HG02759 (cell line): Measurements from ENCODE around the gene CYP4F8.
"Not testable (repeated sequence)": the region's sequence is repeated elsewhere in the genome, so short reads cannot be mapped to it uniquely, and the experiment has no call there.

ENCODE experiments used
- ATAC-seq: cut with Tn5 transposase; IDR thresholded peaks from one replicate; pipeline ENCODE4 v1.9.1; 2021; ENCODE audit warnings: mild to moderate bottlenecking, moderate library complexity; ENCODE audit not compliant: unreplicated experiment

Gene CYP4F8, protein sequence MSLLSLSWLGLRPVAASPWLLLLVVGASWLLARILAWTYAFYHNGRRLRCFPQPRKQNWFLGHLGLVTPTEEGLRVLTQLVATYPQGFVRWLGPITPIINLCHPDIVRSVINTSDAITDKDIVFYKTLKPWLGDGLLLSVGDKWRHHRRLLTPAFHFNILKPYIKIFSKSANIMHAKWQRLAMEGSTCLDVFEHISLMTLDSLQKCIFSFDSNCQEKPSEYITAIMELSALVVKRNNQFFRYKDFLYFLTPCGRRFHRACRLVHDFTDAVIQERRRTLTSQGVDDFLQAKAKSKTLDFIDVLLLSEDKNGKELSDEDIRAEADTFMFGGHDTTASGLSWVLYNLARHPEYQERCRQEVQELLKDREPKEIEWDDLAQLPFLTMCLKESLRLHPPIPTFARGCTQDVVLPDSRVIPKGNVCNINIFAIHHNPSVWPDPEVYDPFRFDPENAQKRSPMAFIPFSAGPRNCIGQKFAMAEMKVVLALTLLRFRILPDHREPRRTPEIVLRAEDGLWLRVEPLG

GRCh38 chr19:15614507-15615379 lies at the start of gene CYP4F8:
TSS of gene CYP4F8 (plus strand) at chr19:15615218. CDS start at chr19:15615617, 399 bp downstream.
- no peak for ATAC-seq

GRCh38 chr19:15570420-15570819 lies 44.6 kb upstream of the CYP4F8 start:
- no peak for ATAC-seq

GRCh38 chr19:15575406-15575805 lies 39.6 kb upstream of the CYP4F8 start:
- no peak for ATAC-seq

DNA sequence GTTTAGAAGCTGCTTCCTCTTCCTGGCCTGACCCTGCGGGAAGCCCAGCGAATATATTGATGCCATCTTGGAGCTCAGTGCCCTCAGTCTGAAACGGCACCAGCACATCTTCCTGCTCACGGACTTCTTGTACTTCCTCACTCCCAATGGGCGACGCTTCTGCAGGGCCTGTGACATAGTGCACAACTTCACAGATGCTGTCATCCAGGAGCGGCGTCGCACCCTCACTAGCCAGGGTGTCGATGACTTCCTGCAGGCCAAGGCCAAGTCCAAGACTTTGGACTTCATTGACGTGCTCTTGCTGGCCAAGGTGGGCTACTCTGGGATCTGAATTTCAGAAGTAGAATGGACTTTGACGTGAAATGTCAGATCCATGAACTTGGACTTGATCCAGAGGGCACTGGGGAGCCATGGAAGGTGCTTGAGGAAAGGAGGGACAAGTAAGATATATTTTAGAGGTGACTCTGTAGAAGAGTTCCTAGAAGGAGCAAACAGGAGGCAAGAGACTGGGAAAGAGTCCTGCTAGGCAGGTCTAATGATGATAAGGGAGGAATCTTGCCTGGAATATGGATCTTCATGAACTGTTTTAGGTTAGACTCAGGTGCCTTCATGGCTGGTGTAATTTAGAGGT lies 38.4 kb upstream of the CYP4F8 start:
- no peak for ATAC-seq

GRCh38 chr19:15577184-15577771 lies 37.7 kb upstream of the CYP4F8 start:
- ATAC-seq: no peak

DNA sequence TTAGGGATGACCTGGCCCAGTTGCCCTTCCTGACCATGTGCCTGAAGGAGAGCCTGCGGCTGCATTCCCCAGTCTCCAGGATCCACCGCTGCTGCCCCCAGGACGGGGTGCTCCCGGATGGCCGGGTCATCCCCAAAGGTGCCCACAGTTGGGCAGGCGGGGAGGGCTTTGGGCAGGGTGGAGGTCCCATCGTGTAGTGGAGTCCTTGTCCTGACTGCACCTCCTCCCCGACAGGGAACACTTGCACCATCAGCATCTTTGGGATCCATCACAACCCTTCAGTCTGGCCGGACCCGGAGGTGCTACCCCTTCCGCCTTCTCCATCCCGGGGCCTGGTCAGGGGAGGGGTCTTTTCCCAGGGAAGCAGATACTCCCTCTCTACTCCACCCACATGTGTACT lies 31.7 kb upstream of the CYP4F8 start:
- ATAC-seq: no peak

DNA sequence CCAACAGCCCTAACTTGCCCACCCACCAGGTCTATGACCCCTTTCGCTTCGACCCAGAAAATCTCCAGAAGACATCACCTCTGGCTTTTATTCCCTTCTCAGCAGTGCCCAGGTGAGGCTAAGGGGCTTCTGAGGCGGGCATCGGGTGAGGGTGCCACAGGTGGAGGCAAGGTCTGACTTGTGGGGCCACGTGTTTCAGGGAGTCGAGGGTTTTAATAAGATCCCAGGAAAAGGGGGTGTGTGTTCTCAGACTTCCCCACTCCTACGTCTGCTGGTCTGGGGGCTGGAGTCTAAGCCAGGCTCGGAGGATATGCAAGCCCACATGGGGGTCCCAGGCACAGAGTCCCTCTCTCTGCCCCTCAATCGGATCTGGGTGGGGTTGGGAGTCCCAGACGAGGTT lies 30.9 kb upstream of the CYP4F8 start:
- ATAC-seq: no peak

DNA sequence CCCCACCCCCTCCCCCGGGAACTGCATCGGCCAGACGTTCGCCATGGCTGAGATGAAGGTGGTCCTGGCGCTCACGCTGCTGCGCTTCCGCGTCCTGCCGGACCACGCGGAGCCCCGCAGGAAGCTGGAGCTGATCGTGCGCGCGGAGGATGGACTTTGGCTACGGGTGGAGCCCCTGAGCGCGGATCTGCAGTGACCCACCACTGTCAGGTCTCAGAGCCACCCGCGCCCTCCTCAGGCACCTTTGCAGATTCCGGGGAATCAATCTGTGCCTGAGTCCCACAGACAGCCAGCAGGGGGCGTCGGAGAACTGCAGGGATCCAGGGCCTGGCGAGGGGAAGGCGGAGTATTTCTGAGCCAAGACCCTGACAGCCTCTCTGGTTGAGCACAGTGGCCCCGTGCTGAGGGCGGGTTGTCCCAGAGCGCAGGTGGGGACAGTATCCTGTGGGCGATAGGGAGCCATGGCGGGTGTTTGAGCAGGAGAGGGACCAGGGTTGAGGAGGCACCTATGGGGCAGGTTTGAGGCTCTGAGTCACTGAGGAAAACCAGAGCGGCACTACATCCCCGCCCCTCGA lies 30.4 kb upstream of the CYP4F8 start:
- no peak for ATAC-seq

DNA sequence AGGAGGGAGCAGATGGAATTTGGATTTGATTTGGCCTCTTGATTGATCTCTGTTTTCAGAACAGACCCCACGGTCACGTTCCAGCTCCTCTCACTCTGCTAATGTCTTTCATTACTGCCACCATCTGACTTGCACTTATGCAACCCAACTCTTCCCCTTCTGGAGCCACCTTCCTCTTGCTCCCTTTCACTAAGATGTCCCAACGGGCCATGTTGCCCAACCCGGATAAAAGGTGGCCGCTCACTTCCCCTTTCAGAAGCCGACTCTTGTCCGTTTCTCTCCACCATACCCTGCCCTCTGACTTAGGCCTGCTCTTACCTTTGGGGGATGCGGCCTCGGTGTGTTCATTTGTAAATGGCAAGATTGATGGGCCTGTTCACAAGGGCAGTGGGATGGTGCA lies 27.4 kb upstream of the CYP4F8 start:
- ATAC-seq: no peak

DNA sequence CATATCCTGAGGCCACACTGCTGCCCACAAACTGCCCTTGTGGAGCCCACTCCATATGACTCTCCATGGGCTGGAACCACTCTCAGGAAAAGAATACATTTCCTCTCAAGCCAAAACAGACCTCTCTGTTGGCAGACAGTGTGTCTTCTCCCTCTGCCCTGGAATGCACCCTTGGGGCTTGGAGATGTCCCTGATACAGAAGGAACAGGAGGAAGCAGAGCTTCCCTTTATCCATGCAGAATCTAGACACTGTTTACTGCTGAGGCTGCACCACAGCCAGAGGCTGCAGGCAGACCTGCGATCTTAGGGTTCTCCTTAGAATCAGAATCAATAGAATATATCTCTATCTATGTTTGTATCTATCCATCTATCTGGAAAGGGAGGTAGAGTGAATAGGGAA lies 26.8 kb upstream of the CYP4F8 start:
- no peak for ATAC-seq

- no peak for ATAC-seq
Observed at GRCh38 chr19:15589760-15590451, 25.1 kb upstream of the CYP4F8 start.

DNA sequence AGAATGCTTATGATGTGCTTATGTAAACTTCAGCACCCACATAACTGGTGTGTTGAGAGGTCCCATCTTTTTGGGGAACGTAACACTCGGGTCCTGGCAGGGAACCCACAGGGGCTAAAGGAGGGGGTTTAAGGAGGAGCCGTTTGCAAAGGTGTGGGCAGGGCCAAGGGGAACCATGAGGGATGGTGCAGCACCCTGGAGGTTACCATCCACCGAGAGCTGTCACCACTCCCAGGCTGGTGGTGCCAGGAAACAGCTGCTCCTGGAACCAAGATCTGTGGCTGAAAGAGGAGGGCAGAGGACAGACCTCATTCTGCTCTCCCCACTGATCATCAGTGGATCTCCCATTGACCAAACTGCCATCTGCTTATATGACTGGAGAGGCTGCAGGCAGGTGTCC lies 23.2 kb upstream of the CYP4F8 start:
- no peak for ATAC-seq

DNA sequence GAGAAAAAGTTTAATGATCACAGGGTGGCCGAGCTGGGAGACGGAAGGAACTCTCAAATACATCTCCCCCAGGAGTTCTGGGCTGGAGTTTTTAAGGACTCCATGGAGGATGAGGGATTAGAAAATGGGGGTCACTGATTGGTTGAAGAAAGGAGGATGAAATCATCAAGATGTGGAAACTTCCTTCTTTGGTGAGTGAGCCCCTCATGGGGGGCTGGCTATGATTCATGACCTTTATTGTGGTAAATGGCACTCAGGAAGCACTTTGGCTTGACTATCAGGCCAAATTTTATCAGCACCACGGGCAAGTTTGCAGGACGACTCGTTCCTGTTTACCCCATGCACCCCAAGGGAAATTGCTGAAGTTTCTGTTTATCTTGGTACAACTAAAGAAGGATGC lies 22.5 kb upstream of the CYP4F8 start:
- ATAC-seq: not testable (repeated sequence)

GRCh38 chr19:15593766-15594165 lies 21.3 kb upstream of the CYP4F8 start:
- ATAC-seq: not testable (repeated sequence)

DNA sequence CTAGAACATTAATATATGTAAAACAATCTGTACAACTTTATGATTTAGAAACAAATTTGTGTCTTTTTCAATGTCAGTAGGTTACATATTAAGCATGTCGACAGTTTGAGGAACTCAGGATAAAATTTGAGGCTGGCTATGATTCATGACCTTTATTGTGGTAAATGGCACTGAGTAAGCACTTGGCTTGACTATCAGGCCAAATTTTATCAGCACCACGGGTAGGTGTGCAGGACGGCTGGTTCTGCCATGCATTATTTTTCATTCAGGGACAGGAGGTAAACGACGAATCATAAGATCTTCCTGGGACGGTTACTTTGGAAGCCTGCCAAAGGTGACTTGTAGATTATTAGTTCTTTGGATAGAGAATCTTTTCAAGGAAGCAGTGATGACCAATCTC lies 19.9 kb upstream of the CYP4F8 start:
- ATAC-seq: no peak

GRCh38 chr19:15607978-15608925 lies 6.8 kb upstream of the CYP4F8 start:
- ATAC-seq: not testable (repeated sequence)

GRCh38 chr19:15609261-15609660 lies 5.8 kb upstream of the CYP4F8 start:
- ATAC-seq: no peak

DNA sequence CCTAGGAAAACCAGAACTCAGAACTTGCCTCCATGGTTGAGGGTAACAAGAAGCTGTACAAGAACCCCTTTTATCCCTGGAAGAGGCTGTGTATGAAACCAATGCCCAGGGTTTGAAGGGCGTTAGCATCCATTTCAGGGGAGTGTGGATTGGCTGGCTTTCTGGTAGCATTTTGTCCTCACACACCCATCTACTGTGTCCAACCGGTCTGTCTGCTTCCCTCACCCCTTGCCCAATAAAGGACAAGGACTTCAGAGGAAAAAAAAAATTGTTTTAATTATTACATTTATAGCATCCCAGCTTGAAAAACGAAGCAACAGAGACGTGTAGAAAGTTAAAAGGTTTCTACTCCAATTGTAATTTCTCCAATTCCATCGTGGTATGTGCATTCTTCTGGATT lies 2.7 kb upstream of the CYP4F8 start:
- no peak for ATAC-seq

DNA sequence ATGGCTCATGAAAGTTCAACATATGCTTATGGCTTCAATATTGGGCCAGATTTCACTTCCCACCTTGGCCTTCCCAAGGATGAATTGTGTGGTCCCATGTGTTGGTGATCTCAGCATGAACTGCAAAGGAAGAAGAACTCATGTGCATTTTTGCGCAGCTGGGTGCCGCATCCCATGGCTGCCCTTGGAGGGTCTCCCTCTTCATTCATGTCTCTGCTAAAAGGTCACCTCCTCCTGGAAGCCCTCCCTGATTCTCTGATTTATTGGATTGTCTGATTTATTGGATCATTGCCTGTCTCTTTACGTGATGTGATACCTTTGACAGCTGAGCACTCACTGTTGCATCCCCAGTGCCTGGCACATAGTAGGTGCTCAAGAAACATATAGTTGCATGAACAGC lies 1.7 kb upstream of the CYP4F8 start:
- ATAC-seq: no peak
